Ishikawa (cell line): ENCODE results near the gene RNF115.

ENCODE experiments used
- CEBPB ChIP-seq: IDR thresholded peaks from 2 replicates; pipeline ENCODE4 v1.6.1; 2012
- EGR1 ChIP-seq: IDR thresholded peaks from 2 replicates; pipeline ENCODE4 v1.6.1; 2012
- EP300 ChIP-seq: IDR thresholded peaks from 2 replicates; pipeline ENCODE4 v1.6.1; 2012; ENCODE audit warnings: borderline replicate concordance
- FOXM1 ChIP-seq: IDR thresholded peaks from 2 replicates; pipeline ENCODE4 v1.6.1; 2012; ENCODE audit warnings: low read depth, borderline replicate concordance
- MAX ChIP-seq: IDR thresholded peaks from 2 replicates; pipeline ENCODE4 v1.6.1; 2012
- NFIC ChIP-seq: IDR thresholded peaks from 2 replicates; pipeline ENCODE4 v1.6.1; 2012
- RAD21 ChIP-seq: IDR thresholded peaks from 2 replicates; pipeline ENCODE4 v1.6.1; 2012; ENCODE audit warnings: low read depth
- REST ChIP-seq: IDR thresholded peaks from 2 replicates; pipeline ENCODE4 v1.6.1; 2012; ENCODE audit warnings: low read depth, mild to moderate bottlenecking
- TAF1 ChIP-seq: IDR thresholded peaks from 2 replicates; pipeline ENCODE4 v1.6.1; 2012; ENCODE audit warnings: low read depth, mild to moderate bottlenecking
- TCF12 ChIP-seq: IDR thresholded peaks from 2 replicates; pipeline ENCODE4 v1.6.1; 2012; ENCODE audit warnings: low read depth
- TEAD4 ChIP-seq: IDR thresholded peaks from 2 replicates; pipeline ENCODE4 v1.6.1; 2012
- YY1 ChIP-seq: IDR thresholded peaks from 2 replicates; pipeline ENCODE4 v1.6.1; 2012; ENCODE audit warnings: low read depth
- ZBTB7A ChIP-seq: IDR thresholded peaks from 2 replicates; pipeline ENCODE4 v1.6.1; 2012; ENCODE audit warnings: low read depth

- TF ChIP-seq RAD21, result peak; percentile 82
- no peak for TF ChIP-seq CEBPB
- TF ChIP-seq MAX, result 0 out of 2 replicates have a peak, but pooled peaks have one; percentile 25
- TF ChIP-seq EGR1, result no peak
- TF ChIP-seq TAF1, result no peak
- TF ChIP-seq TEAD4, result no peak
- TF ChIP-seq REST, result no peak
- no peak for TF ChIP-seq FOXM1
- TF ChIP-seq EP300, result peak; percentile 21; the same call in 1 of the 2 replicates
- no peak for TF ChIP-seq YY1
- TF ChIP-seq TCF12, result no peak
- peak; percentile 59; the same call in 1 of the 2 replicates for TF ChIP-seq ZBTB7A
- no peak for TF ChIP-seq NFIC
Measured at GRCh38 chr1:145720878-145721671, 102.8 kb downstream of the RNF115 start.
